NB4 (cell line): ENCODE results near the gene SALL3.

ENCODE experiments used
- DNase-seq: peaks from one replicate; pipeline ENCODE4 v3.0.0; 2010; ENCODE audit warnings: low read depth
- H3K4me3 ChIP-seq: one replicate; pipeline ENCODE4 v1.5.1; 2011; ENCODE audit warnings: mild to moderate bottlenecking, low read depth, low read length, moderate library complexity
- CTCF ChIP-seq: IDR thresholded peaks from one replicate; pipeline ENCODE4 v1.5.1; 2012; ENCODE audit warnings: low read depth, low read length
- MAX ChIP-seq: IDR thresholded peaks from 2 replicates; pipeline ENCODE4 v1.6.1; 2011; ENCODE audit warnings: low read depth, low read length
- MYC ChIP-seq: IDR thresholded peaks from 2 replicates; pipeline ENCODE4 v1.6.1; 2011; ENCODE audit warnings: low read depth, low read length
- POLR2A ChIP-seq: IDR thresholded peaks from 2 replicates; pipeline ENCODE4 v1.6.1; 2011; ENCODE audit warnings: mild to moderate bottlenecking; ENCODE audit not compliant: insufficient read length; ENCODE audit errors: extremely low read depth

SALL3 gene

GRCh38 chr18:78965917-78966792 is 13.5 kb upstream of the SALL3 start:
- no peak for DNase-seq
- no peak overlapping the region for H3K4me3 ChIP-seq
- TF ChIP-seq MYC = no peak
- no peak for TF ChIP-seq CTCF

- DNase-seq = no peak
- TF ChIP-seq POLR2A (no peak), MYC (no peak), CTCF (no peak), MAX (no peak)
- H3K4me3 ChIP-seq = no peak overlapping the region
Observed at GRCh38 chr18:78966793-78967106, 12.9 kb upstream of the SALL3 start.

GRCh38 chr18:78967692-78968091 is 11.9 kb upstream of the SALL3 start:
- H3K4me3 ChIP-seq = no peak overlapping the region
- DNase-seq = no peak
- TF ChIP-seq CTCF (no peak), MYC (no peak), POLR2A (no peak), MAX (no peak)

GRCh38 chr18:78969574-78970315 is 9.9 kb upstream of the SALL3 start:
- DNase-seq = no peak
- TF ChIP-seq CTCF = no peak
- no peak overlapping the region for H3K4me3 ChIP-seq

- DNase-seq = no peak
- TF ChIP-seq MYC (no peak), CTCF (no peak), MAX (no peak), POLR2A (no peak)
Observed at GRCh38 chr18:78970774-78971333, 8.8 kb upstream of the SALL3 start.

More at GRCh38 chr18:78970774-78971333, 8.8 kb upstream of the SALL3 start:
- no peak overlapping the region for H3K4me3 ChIP-seq
